AML-193 (cell line): ENCODE results near the gene SYNJ2.

ENCODE experiments used
- DNase-seq, 2 experiments: peaks; one replicate each; lab custom pipeline; 2025; lab: John Stamatoyannopoulos, UW

SYNJ2 gene

GRCh38 chr6:157998707-157999167, 17.1 kb downstream of the SYNJ2 start:
- DNase-seq, result no peak

- DNase-seq, result no peak
Measured at GRCh38 chr6:157999168-158000051, 17.7 kb downstream of the SYNJ2 start.

GRCh38 chr6:158000530-158001307, 19.1 kb downstream of the SYNJ2 start:
- DNase-seq, result no peak

- no peak for DNase-seq
Measured at GRCh38 chr6:158002249-158002950, 20.7 kb downstream of the SYNJ2 start.

GRCh38 chr6:158002951-158003853, 21.5 kb downstream of the SYNJ2 start:
- no peak for DNase-seq

GRCh38 chr6:158003910-158004700, 22.4 kb downstream of the SYNJ2 start:
- DNase-seq, result peak; percentile 25 to 47

DNA sequence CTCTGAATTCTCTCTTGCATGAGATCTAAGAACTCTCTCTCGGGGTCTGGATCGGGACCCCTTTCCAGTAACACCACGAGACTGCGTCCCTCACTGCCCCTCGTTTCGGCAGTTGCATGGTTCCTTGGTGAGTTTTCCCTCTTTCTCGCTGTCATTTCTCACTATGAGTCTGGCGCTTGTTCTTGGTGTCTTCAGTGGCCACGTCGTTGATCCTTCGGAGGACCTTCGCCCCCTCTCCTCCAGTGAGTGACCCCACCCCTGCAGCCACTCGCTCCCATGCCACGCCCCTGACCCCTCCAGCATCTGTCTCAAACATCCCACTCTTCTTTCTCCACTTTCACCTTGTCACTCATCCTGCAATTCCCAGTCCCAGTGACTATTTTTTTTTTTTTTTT, 23.0 kb downstream of the SYNJ2 start:
- no peak for DNase-seq

DNA sequence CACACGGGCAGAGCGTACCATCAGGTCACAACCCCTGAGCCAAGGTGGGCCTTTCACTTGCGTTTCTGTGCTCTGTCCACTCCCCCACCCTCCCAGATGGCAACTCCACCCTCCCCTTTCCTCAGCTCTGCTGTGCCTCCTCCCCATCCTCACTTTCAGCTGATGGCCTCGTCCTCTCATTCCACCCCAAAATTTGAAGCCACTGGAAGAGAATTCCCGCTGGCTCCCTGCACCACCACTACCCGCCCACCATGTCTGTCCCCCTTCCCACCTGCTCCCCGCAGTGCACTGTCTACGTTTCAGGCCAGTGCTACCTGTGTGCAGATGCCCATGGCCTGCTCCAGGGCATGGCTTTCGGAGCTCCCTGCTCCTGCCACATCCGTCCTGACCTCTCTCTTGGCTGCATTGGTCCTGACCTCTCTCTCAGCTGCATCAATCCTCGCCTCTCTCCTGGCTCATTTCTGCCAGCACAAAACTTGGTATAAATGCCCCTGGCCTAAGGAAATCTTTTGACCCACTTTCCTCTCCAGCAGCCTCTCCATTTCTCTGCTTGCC, 24.0 kb downstream of the SYNJ2 start:
- no peak for DNase-seq

- DNase-seq, result no peak
Measured at GRCh38 chr6:158006331-158006730, 24.7 kb downstream of the SYNJ2 start.

DNA sequence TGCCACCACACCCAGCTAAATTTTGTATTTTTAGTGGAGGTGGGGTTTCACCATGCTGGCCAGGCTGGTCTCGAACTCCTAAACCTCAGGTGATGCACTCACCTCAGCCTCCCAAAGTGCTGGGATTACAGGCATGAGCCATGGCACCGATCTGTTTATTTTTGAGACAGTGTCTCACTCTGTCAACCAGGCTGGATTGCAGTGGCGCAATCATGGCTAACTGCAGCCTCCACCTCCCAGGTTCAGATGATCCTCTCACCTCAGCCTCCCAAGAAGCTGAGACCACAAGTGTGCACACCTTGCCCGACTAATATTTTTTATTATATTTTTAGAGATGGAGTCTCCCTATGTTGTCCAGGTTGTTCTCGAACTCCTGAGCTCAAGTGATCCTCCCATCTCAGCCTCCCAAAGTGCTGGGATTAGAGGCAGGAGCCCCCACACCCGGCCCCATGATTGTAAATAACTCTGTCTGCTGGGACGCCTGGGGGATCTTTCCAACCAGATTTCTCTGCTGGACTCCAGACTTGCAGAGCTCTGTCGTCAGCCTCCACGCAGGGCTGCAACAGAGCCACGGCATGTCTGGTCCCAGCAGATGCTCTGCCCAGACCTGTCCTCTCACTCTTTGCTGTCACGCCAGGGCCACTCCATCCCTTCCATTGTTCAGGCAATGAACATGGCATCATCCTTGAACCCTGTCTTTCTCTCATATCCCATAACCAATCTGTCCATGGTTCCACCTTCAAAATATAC, 25.3 kb downstream of the SYNJ2 start:
- DNase-seq, result no peak

GRCh38 chr6:158008864-158009113, 27.1 kb downstream of the SYNJ2 start:
- no peak for DNase-seq

DNA sequence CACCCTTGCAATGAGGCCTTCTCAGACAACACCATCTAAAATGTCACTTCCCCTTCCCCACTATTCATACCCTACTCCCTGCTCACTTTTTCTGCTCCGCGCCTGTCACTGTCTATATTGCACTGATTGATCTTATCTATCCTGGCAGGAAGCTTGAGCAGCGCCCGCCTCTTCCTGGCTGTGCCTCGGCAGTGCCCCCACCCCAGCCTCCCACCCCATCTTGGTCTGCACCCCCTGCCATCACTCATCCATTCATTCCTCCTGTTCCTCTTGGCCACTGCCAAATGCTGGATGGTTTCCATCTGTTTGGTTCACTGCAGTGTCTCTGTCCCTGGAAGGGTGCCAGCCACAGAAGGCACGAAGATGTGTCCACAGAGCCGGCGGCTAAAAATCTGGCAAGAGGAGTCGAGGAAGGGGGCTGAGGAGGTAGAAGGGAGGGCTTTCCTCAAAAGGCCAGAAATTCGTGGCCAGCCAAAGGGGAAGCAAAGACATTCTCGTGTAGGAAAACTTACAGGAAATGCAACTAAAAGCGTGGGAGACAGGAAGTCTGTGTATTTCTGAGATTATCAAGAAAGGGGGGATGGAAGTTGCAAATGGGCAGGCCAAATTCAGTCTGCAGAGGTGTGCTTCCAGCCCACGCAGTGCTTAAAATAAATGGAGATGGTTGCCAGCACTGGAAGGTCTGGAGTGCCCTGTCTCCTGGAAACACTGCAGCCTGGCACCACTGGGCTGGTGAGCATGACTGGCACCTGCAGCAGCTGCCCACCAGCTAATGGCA, 27.6 kb downstream of the SYNJ2 start:
- DNase-seq, result peak in 1 of 2 experiments; percentile 13

DNA sequence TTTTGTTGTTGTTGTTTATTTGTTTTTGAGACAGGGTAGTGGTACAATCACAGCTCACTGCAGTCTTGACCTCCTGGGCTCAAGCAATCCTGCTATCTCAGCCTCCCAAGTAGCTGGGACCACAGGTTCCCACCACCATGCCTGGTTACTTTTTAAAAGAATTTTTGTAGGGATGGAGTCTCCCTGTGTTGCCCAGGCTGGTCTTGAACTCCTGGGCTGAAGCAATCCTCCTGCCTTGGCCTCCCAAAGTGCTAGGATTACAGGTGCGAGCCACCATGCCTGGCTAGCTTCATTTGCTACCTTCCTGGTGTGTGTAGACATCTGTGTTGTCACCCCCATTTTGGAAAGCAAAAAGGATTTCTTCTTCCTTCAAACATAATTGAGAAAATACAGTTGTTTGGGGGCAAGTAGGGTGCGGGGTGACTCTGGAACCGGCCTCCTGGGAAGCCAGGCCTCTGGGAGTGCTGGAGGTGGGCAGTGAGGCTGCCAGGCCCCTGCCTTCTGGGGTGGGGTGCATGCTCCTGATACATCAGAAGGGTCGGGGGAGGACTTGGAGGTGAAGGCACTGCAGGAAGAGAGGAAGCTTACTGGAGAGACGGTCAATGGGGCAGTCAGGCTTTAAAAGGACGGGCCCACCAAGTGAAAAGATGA, 28.4 kb downstream of the SYNJ2 start:
- no peak for DNase-seq

GRCh38 chr6:158010591-158011477, 29.2 kb downstream of the SYNJ2 start:
- no peak for DNase-seq

- DNase-seq, result no peak
Measured at GRCh38 chr6:158011478-158011920, 29.8 kb downstream of the SYNJ2 start.

GRCh38 chr6:158011980-158012566, 30.4 kb downstream of the SYNJ2 start:
- no peak for DNase-seq
